ENCODE results near the gene ADGRG3. TPM values are rescaled to one million over a fixed set of nuclear protein-coding genes. Genes with fewer than 3 reads are reported as not detected.
"Not testable (repeated sequence)": the region's sequence is repeated elsewhere in the genome, so short reads cannot be mapped to it uniquely, and the experiment has no call there.

Gene ADGRG3
- total RNA-seq, 1 donor from 2014 or later, result 0.16 TPM

DNA sequence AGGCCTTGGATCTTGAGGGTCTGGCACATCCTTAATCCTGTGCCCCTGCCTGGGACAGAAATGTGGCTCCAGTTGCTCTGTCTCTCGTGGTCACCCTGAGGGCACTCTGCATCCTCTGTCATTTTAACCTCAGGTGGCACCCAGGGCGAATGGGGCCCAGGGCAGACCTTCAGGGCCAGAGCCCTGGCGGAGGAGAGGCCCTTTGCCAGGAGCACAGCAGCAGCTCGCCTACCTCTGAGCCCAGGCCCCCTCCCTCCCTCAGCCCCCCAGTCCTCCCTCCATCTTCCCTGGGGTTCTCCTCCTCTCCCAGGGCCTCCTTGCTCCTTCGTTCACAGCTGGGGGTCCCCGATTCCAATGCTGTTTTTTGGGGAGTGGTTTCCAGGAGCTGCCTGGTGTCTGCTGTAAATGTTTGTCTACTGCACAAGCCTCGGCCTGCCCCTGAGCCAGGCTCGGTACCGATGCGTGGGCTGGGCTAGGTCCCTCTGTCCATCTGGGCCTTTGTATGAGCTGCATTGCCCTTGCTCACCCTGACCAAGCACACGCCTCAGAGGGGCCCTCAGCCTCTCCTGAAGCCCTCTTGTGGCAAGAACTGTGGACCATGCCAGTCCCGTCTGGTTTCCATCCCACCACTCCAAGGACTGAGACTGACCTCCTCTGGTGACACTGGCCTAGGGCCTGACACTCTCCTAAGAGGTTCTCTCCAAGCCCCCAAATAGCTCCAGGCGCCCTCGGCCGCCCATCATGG, 4.0 kb upstream of the ADGRG3 start:
- no peak for DNase-seq

- DNase-seq, result no peak
Observed at GRCh38 chr16:57664662-57665025, 3.5 kb upstream of the ADGRG3 start.

- DNase-seq, result no peak
Observed at GRCh38 chr16:57665541-57665940, 2.6 kb upstream of the ADGRG3 start.

DNA sequence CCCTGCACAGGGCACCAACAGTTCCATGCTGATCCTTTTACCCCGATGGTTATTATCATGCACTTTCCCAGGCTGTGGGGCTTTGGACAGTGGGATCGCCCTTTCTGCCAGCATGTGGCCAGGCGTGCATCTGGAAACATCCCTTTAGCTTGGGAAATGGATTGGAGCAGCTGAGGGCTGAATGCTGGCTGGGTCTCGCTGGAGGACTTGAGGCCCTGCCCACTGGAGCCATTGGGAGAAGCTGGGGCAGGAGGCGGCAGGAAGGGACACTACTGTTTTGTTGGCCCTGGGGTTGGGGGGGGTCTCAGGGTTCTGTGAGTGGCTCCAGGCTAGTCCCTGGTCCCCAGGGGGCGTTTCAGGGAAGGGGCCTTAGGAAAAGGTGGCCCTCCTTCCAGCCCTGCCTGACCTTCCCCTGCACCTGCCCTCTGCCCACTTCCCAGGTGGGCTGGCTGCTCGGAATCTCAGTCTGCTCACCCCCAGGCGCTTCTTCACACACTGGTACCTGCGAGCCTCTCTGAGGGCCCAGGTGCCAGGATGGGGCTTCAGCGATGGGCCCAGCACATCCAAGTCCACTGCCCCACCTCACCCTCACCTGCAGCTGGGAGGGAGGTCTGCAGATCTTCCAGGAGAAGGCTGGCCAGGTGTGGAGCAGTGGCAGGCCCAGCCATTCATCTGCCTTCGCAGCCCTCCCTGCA, 1.6 kb upstream of the ADGRG3 start:
- no peak for DNase-seq

DNA sequence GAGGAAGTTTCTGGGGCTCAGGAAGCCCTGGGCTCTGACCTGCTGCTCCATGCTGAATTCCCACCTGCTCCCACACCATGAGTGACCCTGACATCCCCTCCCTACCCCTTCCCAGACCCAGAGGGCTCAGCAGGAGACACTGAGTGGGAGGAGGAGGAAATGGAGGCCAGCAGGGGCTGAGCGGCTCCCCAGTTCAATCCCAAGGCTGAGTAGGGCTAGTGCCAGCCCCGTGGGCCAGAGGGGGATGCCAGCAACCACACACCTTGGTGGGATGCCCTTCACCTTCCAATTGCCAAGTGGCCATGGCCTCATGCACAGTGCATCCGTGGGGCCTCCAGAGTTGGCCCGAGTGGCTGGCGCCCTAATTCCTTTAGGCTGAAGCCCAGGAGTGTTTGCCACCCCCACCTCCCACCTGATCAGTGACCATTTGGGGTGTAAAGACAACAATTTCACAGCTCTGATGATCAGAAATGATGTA, 1.0 kb upstream of the ADGRG3 start:
- no peak for DNase-seq

DNA sequence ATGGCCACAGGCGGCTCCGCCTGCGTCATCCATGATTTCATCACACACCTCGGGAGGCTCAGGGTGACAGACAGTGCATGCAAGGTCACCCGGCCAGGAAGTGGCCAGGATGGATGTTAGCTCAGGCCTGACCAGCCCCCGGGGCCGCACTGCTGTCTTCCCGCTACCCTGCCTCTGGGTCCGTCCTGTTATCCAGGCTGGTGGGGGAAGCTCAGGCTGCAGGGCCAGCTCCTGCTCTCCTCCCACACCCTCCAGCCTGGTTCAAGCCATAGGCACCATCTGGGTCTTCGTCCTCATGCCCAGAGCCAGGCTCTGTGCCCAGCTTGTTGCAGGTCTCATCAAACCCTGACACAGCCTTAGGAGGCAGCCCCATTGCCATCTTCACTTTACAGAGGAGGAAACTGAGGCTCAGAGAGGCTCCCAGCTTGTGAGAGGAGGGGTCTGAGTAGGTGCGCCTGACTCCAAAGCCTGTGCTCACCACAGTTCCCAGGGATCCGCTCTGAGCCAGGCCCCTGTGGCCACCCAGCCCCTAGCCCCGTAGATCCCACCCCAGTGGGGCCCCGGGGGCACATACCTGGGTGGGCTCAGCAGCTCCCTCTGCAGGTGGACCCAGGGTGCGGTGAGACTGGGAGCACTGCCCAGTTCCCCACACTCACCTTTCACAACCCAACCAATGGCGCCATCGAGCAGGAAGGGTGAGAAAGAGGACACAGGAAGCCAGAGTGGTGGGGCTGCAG, 412 bp upstream of the ADGRG3 start:
- DNase-seq, result no peak

- no peak for DNase-seq
Observed at GRCh38 chr16:57668630-57669475, 747 bp downstream of the ADGRG3 start.

- no peak for DNase-seq
Observed at GRCh38 chr16:57669476-57670162, 1.5 kb downstream of the ADGRG3 start.

GRCh38 chr16:57670196-57670595, 2.1 kb downstream of the ADGRG3 start:
- no peak for DNase-seq

- DNase-seq, result not testable (repeated sequence)
Observed at GRCh38 chr16:57671451-57671850, 3.3 kb downstream of the ADGRG3 start.

GRCh38 chr16:57672416-57672815, 4.3 kb downstream of the ADGRG3 start:
- DNase-seq, result no peak

DNA sequence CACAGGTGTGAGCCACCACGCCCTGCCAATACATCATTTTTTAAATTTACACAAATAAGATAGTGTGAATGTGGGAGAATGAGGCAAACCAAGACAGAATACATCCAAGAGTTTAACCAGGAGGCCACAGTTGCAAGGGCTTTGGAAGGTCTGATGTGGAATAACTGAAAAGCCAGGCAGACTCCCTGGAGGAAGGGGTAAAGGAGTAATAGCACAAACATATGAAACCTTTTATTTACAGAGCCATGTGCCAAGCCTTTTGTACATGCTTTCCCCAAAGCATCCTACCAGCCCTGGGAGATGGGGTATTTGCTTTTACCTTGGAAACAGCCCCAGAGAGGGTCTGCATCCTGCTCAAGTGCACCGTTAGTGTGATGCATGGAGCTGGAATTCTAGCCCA, 4.7 kb downstream of the ADGRG3 start:
- DNase-seq, result no peak

DNA sequence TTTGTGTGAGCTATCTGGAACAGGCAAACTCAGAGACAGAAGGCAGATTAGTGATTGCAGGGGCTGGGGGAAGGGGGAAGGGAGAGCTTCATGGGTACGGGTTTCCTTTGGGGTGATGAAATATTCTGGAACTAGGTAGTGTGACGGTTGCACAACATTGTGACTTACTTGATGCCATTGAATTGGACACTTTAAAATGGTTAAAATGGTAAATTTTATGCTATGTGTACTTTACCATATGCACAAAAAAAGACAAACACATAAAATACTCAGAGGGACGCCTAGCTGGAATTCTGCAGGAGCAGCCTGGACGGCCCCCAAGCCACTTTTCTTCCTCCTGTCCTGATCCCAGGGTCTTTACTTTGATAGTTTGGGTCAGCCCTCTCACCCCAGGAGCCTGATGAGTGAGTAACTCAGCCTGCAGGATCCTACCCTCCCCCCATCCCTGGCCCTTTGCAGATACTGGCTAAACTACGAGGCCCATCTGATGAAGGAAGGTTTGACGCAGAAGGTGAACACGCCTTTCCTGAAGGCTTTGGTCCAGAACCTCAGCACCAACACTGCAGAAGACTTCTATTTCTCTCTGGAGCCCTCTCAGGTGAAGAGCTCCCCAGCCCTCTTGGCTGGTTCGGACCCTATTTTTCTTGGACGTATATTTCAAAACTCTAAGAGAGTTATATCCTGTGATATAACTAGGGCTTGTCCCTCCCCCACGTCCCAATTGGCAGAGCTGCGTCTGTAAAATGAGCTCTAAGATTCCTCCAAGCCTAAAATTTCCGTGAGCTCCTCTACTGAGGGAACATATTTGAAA, 7.8 kb downstream of the ADGRG3 start:
- DNase-seq, result no peak

- DNase-seq, result no peak
Observed at GRCh38 chr16:57676553-57677085, 8.5 kb downstream of the ADGRG3 start.

DNA sequence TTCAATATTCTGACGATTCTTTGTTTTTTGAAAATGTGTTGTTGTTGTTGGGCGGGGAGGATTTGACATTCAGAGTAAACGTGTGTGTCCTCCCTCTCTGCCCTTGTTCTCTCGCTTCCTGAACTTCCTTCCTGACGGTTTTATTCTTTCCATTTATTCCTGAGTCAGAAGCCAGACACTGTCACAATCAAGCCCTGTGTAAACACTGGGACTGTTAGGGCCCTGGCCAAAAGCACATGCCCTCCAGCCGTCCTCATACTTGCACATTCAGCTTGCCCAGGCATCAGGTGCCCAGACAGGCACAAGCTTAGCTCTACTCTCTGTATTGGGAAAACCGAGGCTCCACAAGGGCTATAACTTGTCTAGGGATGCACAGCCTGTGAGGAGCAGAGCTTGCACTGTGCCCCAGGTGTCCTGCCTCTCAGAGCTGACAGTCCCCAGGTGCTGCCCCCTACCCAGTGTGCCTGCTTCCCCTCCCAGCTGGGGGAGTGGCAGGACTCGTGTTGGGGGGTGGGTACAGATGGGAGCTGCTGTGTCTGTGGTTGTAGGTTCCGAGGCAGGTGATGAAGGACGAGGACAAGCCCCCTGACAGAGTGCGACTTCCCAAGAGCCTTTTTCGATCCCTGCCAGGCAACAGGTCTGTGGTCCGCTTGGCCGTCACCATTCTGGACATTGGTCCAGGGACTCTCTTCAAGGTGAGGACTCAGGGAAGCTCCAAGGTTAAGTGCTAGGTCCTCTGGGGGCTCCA, 9.7 kb downstream of the ADGRG3 start:
- DNase-seq, result no peak

- DNase-seq, result no peak
Observed at GRCh38 chr16:57679016-57679415, 10.9 kb downstream of the ADGRG3 start.

DNA sequence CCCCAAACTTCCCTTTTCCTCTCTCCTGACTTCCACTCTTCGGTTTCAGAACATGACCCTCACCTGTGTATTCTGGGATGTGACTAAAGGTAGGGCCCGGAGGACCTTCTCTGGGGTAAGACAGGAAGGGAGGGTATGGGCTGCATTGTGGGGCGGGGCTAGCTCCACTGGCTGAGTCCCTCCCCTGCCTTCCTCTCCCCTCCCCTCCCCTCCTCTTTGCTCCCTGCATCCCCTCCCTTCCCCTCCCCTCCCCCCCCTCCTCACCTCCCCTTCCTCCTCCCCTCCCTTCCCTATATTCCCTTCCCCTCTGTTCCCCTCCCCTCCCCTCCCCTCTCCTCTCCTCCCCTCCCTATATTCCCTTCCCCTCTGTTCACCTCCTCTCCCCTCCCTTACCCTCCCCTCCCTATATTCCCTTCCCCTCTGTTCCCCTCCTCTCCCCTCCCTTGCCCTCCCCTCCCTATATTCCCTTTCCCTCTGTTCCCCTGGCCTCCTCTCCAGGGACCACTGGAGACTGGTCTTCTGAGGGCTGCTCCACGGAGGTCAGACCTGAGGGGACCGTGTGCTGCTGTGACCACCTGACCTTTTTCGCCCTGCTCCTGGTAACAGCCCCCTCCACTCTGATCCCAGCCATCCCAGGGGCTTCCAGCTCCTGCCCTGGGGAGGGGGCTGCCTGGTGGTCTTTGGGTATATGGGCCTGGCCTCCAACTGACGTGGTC, 11.8 kb downstream of the ADGRG3 start:
- no peak for DNase-seq

- no peak for DNase-seq
Observed at GRCh38 chr16:57680842-57681375, 12.8 kb downstream of the ADGRG3 start.

Data from occipital lobe (tissue), 2 donors.